GM19099 (cell line): ENCODE results near the gene NELL2.

Source experiments
- POLR2A ChIP-seq: IDR thresholded peaks from 3 replicates; pipeline ENCODE4 v1.6.1; 2011; ENCODE audit warnings: low read depth; ENCODE audit not compliant: insufficient read length; ENCODE audit errors: extremely low read depth

NELL2 gene

GRCh38 chr12:44759289-44759688 is 116.8 kb downstream of the NELL2 start:
- no peak for TF ChIP-seq POLR2A

DNA sequence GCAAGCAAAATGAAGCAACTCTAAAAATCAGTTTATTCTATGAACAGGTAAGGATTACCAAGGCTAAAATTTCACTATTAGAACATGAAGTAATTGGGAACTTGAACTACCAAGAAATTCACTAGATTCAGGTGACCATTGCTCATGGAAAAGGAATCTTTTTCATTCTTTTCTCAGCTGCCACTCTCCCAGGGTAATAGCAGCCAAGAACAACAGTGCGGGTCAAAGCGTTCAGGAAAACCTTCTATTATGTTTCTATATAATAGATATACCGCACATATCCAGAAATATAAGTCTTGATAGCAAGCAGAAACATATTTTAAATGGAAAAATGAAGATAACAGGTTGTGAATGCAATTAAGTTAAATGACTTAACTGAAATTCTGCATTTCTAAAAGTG is 125.6 kb downstream of the NELL2 start:
- no peak for TF ChIP-seq POLR2A

GRCh38 chr12:44749566-44749965 is 126.5 kb downstream of the NELL2 start:
- no peak for TF ChIP-seq POLR2A

DNA sequence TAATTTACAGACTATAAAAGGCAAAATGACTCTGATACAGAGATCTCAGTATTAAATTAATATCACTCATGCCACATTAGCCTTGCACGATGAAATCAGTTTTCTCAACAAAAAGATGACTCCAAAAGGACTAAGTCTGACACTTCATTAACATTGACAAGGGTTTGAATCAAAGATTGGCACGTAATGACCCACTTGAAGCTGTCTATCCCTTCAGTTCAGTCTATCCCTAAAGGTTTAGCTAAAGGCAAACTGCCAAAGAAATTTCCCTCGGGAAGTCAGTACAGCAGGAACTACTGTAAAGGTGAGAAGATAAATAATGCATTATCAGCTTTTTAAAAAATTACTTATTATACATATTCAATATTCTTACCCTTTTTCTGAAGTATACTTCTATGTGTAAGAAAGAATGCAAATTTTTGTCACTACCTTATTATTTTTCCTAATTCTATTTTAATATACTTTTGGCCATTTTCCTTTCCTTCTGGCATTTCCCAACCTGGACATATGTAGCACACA is 127.1 kb downstream of the NELL2 start:
- no peak for TF ChIP-seq POLR2A

GRCh38 chr12:44738051-44738450 is 138.1 kb downstream of the NELL2 start:
- TF ChIP-seq POLR2A: no peak

DNA sequence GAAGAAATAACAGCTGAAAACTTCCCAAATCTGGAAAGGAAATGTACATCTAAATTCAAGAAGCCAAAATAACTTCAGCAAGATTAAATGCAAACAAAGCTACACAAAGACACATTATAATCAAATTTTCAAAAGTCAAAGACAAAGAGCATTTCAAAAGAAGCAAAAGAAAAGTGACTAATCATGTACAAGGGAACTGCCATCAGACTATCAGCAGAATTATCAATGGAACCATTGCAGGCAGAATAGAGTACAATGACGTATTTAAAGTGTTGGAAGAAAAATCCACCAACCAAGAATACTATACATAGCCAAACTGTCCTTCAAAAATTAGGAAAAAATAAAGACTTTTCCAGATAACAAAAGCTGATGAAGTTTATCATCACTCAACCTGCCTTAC is 147.5 kb downstream of the NELL2 start:
- TF ChIP-seq POLR2A: no peak

- TF ChIP-seq POLR2A: no peak
Measured at GRCh38 chr12:44720265-44720664, 155.8 kb downstream of the NELL2 start.

DNA sequence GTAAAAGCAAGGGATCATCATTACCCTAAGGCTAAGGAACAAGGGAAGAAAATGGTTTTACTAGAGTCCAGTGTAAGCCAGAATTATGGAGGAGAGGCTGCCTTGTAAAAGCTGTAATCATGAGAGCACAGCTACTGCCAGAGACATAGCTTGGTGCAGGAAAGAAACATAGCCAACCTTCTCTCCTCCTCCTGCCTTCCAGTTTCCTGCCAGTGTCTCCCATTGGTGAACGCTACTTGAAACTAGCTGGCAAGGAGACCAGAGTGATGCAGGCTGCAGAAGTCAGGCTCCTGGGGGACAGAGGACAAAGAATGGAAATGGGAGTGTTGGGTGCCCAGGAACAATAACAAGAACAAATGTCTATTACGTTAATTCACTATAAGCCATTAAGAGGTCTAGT is 158.5 kb downstream of the NELL2 start:
- no peak for TF ChIP-seq POLR2A

DNA sequence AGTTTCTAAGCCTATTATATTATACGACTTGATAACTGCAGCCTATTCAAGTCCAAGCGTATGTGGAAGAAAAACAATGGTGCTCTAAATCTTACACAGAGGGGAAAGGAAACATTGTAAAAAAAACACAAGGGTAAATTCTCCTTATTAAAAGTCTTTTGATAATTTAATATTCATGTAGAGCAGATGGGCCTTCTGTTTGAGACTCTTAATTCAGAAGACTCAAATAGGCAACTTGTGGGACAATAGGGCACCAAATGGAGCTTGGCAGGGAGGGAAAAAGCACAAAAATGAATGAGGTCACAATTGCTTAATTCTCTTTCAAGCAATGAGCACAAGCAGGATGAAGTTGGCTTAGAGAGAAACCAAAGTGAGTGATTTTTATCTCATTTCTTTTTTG is 159.4 kb downstream of the NELL2 start:
- no peak for TF ChIP-seq POLR2A

- TF ChIP-seq POLR2A: no peak
Measured at GRCh38 chr12:44711736-44712135, 164.4 kb downstream of the NELL2 start.

GRCh38 chr12:44709166-44709565 is 166.9 kb downstream of the NELL2 start:
- no peak for TF ChIP-seq POLR2A

GRCh38 chr12:44708218-44708617 is 167.9 kb downstream of the NELL2 start:
- no peak for TF ChIP-seq POLR2A

DNA sequence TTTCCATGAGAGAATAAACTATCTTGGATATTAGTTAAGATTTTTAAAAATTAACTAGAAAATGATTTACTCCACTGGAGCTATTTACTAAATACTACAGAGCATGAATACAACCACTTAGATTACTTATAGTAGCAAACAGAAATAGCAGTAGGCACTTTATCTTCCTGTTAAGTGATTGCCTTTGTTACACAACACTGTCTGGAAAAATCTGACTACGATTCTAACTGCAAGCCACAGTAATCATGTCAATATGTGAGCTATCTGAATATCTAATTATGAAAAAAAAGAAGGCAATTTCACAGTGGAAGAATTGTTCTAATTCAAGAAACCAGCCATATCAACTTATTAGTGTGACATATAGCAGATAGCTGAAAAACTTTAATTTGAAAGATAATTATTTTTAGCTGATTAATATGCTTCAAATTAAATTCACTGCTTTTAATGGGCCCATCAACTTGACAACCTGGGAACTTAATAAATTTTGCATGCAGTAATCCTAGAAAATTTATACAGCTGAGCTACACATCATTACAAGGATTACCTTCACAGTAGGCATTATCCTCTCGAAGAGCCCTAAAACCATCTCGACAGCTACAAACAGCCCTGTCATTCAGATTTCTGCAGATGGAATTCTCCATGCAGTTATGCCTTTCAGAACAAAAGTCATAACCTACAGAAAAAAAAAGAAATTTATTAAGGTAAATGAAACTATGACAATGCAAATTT is 172.8 kb downstream of the NELL2 start:
- TF ChIP-seq POLR2A: no peak

DNA sequence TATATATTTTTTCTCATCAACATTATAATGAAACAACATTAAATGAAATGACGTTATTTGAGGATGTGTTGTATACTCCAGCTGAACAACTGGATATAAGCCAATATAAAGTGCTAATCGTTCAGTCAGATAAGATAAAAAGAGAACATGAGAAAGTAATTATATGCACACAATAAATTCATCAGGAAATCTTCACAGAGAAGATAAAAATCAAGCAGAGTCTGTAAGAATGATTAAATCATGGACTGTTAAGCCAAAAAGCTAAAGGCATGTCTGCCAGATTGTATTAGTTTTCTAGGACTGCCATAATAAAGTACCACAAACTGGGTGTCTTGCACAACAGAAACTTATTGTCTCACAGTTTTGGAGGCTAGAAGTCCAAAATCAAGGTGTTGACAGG is 178.6 kb downstream of the NELL2 start:
- no peak for TF ChIP-seq POLR2A

GRCh38 chr12:44696542-44696941 is 179.6 kb downstream of the NELL2 start:
- TF ChIP-seq POLR2A: no peak

- TF ChIP-seq POLR2A: no peak
Measured at GRCh38 chr12:44694017-44694416, 182.1 kb downstream of the NELL2 start.

GRCh38 chr12:44689587-44689986 is 186.5 kb downstream of the NELL2 start:
- no peak for TF ChIP-seq POLR2A

- no peak for TF ChIP-seq POLR2A
Measured at GRCh38 chr12:44677724-44678123, 198.4 kb downstream of the NELL2 start.

DNA sequence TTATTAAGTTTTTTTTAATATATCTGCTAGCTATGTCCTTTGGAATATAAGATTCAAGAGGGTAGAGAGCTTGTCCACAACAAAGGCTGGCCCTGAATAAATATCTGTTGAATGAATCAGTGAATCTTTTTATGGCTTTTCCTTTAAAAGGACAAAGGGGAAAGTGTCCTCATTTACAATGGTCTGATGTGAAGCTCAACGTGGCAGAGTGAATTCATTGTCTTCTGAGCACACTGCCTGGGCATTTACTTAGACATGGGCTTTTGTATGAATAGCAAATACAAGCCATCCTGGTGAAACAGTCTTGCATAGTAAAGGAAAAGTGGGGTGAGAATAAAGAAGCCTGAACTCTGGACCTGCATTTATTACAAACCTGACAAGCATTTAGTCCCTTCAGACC is 201.2 kb downstream of the NELL2 start:
- no peak for TF ChIP-seq POLR2A
